EH (cell line): ENCODE data around the gene FANCC.
A peak's percentile ranks its signal among the peaks of the same experiment; 100 is the strongest.

ENCODE experiments used
- DNase-seq: peaks from one replicate; pipeline ENCODE4 v3.0.0-alpha.2; 2015; ENCODE audit warnings: low read depth

FANCC gene

GRCh38 chr9:95189251-95190098 lies 128.0 kb downstream of the FANCC start:
- peak; percentile 52 for DNase-seq

GRCh38 chr9:95188459-95188858 lies 129.1 kb downstream of the FANCC start:
- DNase-seq, result no peak

- no peak for DNase-seq
Observed at GRCh38 chr9:95185956-95186355, 131.6 kb downstream of the FANCC start.

- DNase-seq, result no peak
Observed at GRCh38 chr9:95182854-95183563, 134.5 kb downstream of the FANCC start.

- no peak for DNase-seq
Observed at GRCh38 chr9:95181835-95182234, 135.7 kb downstream of the FANCC start.

- DNase-seq, result peak; percentile 23
Observed at GRCh38 chr9:95181226-95181818, 136.2 kb downstream of the FANCC start.

- DNase-seq, result no peak
Observed at GRCh38 chr9:95177617-95178016, 139.9 kb downstream of the FANCC start.

- no peak for DNase-seq
Observed at GRCh38 chr9:95176755-95177319, 140.7 kb downstream of the FANCC start.

- DNase-seq, result no peak
Observed at GRCh38 chr9:95175523-95175922, 142.0 kb downstream of the FANCC start.

GRCh38 chr9:95174038-95174437 lies 143.5 kb downstream of the FANCC start:
- no peak for DNase-seq

- peak; percentile 21 for DNase-seq
Observed at GRCh38 chr9:95171596-95171995, 145.9 kb downstream of the FANCC start.

- DNase-seq, result peak; percentile 66
Observed at GRCh38 chr9:95171001-95171400, 146.5 kb downstream of the FANCC start.

GRCh38 chr9:95167998-95168397 lies 149.5 kb downstream of the FANCC start:
- peak; percentile 90 for DNase-seq

- DNase-seq, result no peak
Observed at GRCh38 chr9:95165004-95165403, 152.5 kb downstream of the FANCC start.

GRCh38 chr9:95157481-95158151 lies 159.9 kb downstream of the FANCC start:
- peak; percentile 92 for DNase-seq

GRCh38 chr9:95156074-95156473 lies 161.4 kb downstream of the FANCC start:
- no peak for DNase-seq

- no peak for DNase-seq
Observed at GRCh38 chr9:95155220-95155619, 162.3 kb downstream of the FANCC start.

GRCh38 chr9:95150903-95151302 lies 166.6 kb downstream of the FANCC start:
- no peak for DNase-seq

- DNase-seq, result no peak
Observed at GRCh38 chr9:95148208-95148520, 169.3 kb downstream of the FANCC start.

GRCh38 chr9:95147452-95148207 lies 169.9 kb downstream of the FANCC start:
- no peak for DNase-seq
